H1 (cell line): ENCODE results near the gene PM20D1. TPM values are rescaled to one million over a fixed set of nuclear protein-coding genes. Genes with fewer than 3 reads are reported as not detected.

Experiments
- CTCF ChIA-PET: fragments of 300-600 bp; sonication (Branson Sonifier 250); formaldehyde crosslinking; loops from one replicate; lab custom pipeline; 2021; ENCODE audit not compliant: partially characterized antibody; lab: Charles Lee
- POLR2A ChIA-PET: fragments of 300-600 bp; sonication (Branson Sonifier 250); formaldehyde crosslinking; loops from one replicate; lab custom pipeline; 2021; ENCODE audit warnings: inconsistent platforms; ENCODE audit not compliant: partially characterized antibody; lab: Charles Lee
- DNase-seq, 2 experiments: peaks; one replicate each; pipeline versions ENCODE4 v3.0.0 to v3.0.0-alpha.2; 2010 to 2022; ENCODE audit warnings: low spot score in 2 of 2, low read depth in 1 of 2, mixed read lengths in 1 of 2
- FAIRE-seq: peaks from 2 replicates; lab custom pipeline; 2011; peaks lifted over from hg19 to GRCh38; lab: Jason Lieb, UNC
- H2AFZ ChIP-seq: 2 replicates; pipeline ENCODE4 v1.8.1; 2012; ENCODE audit warnings: low read length, inconsistent platforms
- H2AK5ac ChIP-seq: 2 replicates; pipeline ENCODE4 v1.6.1; 2013; ENCODE audit warnings: low read depth, low read length
- H2BK120ac ChIP-seq: replicated peaks from 2 replicates; pipeline ENCODE3; 2013; ENCODE audit warnings: low read depth, low read length, inconsistent platforms
- H2BK12ac ChIP-seq: 2 replicates; pipeline ENCODE4 v1.6.1; 2013; ENCODE audit warnings: low read depth, low read length
- H2BK15ac ChIP-seq: 2 replicates; pipeline ENCODE4 v1.6.1; 2013; ENCODE audit warnings: low read length
- H2BK20ac ChIP-seq: 2 replicates; pipeline ENCODE4 v1.6.1; 2013; ENCODE audit warnings: low read length
- H2BK5ac ChIP-seq: 2 replicates; pipeline ENCODE4 v1.6.1; 2013; ENCODE audit warnings: low read depth, low read length
- H3K14ac ChIP-seq: 2 replicates; pipeline ENCODE4 v1.6.1; 2013; ENCODE audit warnings: inconsistent platforms; ENCODE audit not compliant: insufficient read length
- H3K18ac ChIP-seq: 2 replicates; pipeline ENCODE4 v1.6.1; 2013; ENCODE audit warnings: low read length; ENCODE audit errors: extremely low read depth
- H3K23ac ChIP-seq: 2 replicates; pipeline ENCODE4 v1.6.1; 2013; ENCODE audit warnings: inconsistent platforms; ENCODE audit not compliant: insufficient read length
- H3K23me2 ChIP-seq: 2 replicates; pipeline ENCODE4 v1.6.1; 2013; ENCODE audit warnings: low read depth, low read length
- H3K27ac ChIP-seq: 2 replicates; pipeline ENCODE4 v1.6.1; 2011; ENCODE audit warnings: low read depth, low read length, inconsistent platforms
- H3K27me3 ChIP-seq, 4 experiments: replicated peaks in 1 of 4; 1 replicate in 1 of 4; 2 replicates in 3 of 4; pipeline versions ENCODE4 v1.6.1 to v1.8.1; 2011 to 2013; ENCODE audit warnings: low read length in 3 of 4, mild to moderate bottlenecking in 3 of 4, inconsistent platforms in 2 of 4, mixed read lengths in 2 of 4, moderate library complexity in 1 of 4; ENCODE audit not compliant: control insufficient read depth in 3 of 4, insufficient read depth in 3 of 4; ENCODE audit errors: extremely low read depth in 1 of 4
- H3K36me3 ChIP-seq, 4 experiments: 2 replicates each; pipeline versions ENCODE4 v1.6.1 to v1.8.1; 2011 to 2013; ENCODE audit warnings: mild to moderate bottlenecking in 4 of 4, low read length in 3 of 4, moderate library complexity in 2 of 4, control low read depth in 1 of 4, inconsistent platforms in 1 of 4; ENCODE audit not compliant: insufficient read depth in 4 of 4, control insufficient read depth in 2 of 4
- H3K4ac ChIP-seq: replicated peaks from 2 replicates; pipeline ENCODE3; 2013; ENCODE audit warnings: low read length, low read depth, mixed read lengths, inconsistent platforms; ENCODE audit not compliant: insufficient read length
- H3K4me1 ChIP-seq, 4 experiments: replicated peaks in 1 of 4; 1 replicate in 1 of 4; 2 replicates in 3 of 4; pipeline versions ENCODE4 v1.6.1 to v1.8.1; 2011 to 2013; ENCODE audit warnings: low read length in 3 of 4, inconsistent platforms in 2 of 4, mixed read lengths in 1 of 4; ENCODE audit not compliant: insufficient read depth in 4 of 4, control insufficient read depth in 3 of 4
- H3K4me2 ChIP-seq, 2 experiments: 2 replicates each; pipeline versions ENCODE4 v1.6.1 to v1.8.1; 2011 to 2013; ENCODE audit warnings: low read depth in 2 of 2, low read length in 2 of 2, control low read depth in 1 of 2, inconsistent platforms in 1 of 2, mild to moderate bottlenecking in 1 of 2; ENCODE audit not compliant: insufficient read depth in 1 of 2
- H3K4me3 ChIP-seq, 4 experiments: fragments of 200-600, 300-600 bp in 1 of 4; sonication (generic), shearing (Covaris generic), sonication (Bioruptor Twin) in 1 of 4; 2 replicates each; pipeline versions ENCODE4 v1.5.1 to v1.8.1; 2011 to 2016; ENCODE audit warnings: low read length in 4 of 4, low read depth in 3 of 4, control low read depth in 2 of 4, inconsistent platforms in 2 of 4, mild to moderate bottlenecking in 2 of 4, mixed read lengths in 1 of 4, moderate library complexity in 1 of 4; ENCODE audit not compliant: insufficient read depth in 2 of 4; ENCODE audit errors: extremely low read depth in 1 of 4
- H3K56ac ChIP-seq: replicated peaks from 2 replicates; pipeline ENCODE3; 2013; ENCODE audit warnings: low read depth, mild to moderate bottlenecking, mixed read lengths, low read length, inconsistent platforms; ENCODE audit not compliant: insufficient read length
- H3K79me1 ChIP-seq: 2 replicates; pipeline ENCODE4 v1.6.1; 2013; ENCODE audit warnings: low read depth, low read length, control low read depth
- H3K79me2 ChIP-seq, 2 experiments: 2 replicates each; pipeline versions ENCODE4 v1.6.1 to v1.8.1; 2012 to 2013; ENCODE audit warnings: low read length in 2 of 2, mild to moderate bottlenecking in 2 of 2, inconsistent platforms in 1 of 2; ENCODE audit not compliant: insufficient read depth in 2 of 2, control insufficient read depth in 1 of 2
- H3K9ac ChIP-seq, 4 experiments: replicated peaks in 1 of 4; 1 replicate in 1 of 4; 2 replicates in 3 of 4; pipeline versions ENCODE4 v1.6.1 to v1.8.1; 2011 to 2013; ENCODE audit warnings: low read depth in 3 of 4, low read length in 3 of 4, control low read depth in 2 of 4, mild to moderate bottlenecking in 2 of 4, moderate library complexity in 2 of 4, inconsistent platforms in 1 of 4; ENCODE audit errors: extremely low read depth in 1 of 4
- H3K9me3 ChIP-seq, 2 experiments: 2 replicates each; pipeline versions ENCODE4 v1.6.1 to v1.8.1; 2012 to 2013; ENCODE audit warnings: mild to moderate bottlenecking in 2 of 2, moderate library complexity in 2 of 2, control low read depth in 1 of 2, inconsistent platforms in 1 of 2, low read depth in 1 of 2, low read length in 1 of 2, mixed read lengths in 1 of 2; ENCODE audit not compliant: insufficient read depth in 2 of 2
- H4K20me1 ChIP-seq, 2 experiments: replicated peaks in 1 of 2; 2 replicates each; pipeline versions ENCODE3 to v1.8.1; 2011 to 2013; ENCODE audit warnings: inconsistent platforms in 2 of 2, low read length in 2 of 2, mild to moderate bottlenecking in 1 of 2; ENCODE audit not compliant: insufficient read depth in 2 of 2, control insufficient read depth in 1 of 2
- H4K5ac ChIP-seq: 2 replicates; pipeline ENCODE4 v1.6.1; 2013; ENCODE audit warnings: low read length, low read depth, mixed read lengths, inconsistent platforms; ENCODE audit not compliant: insufficient read length
- H4K8ac ChIP-seq: 2 replicates; pipeline ENCODE4 v1.8.0; 2013; ENCODE audit warnings: mild to moderate bottlenecking, moderate library complexity, low read length, inconsistent platforms; ENCODE audit not compliant: insufficient read depth; ENCODE audit errors: extremely low read depth
- H4K91ac ChIP-seq: replicated peaks from 2 replicates; pipeline ENCODE3; 2013; ENCODE audit warnings: low read length, mixed read lengths, inconsistent platforms; ENCODE audit not compliant: insufficient read length
- MAFK ChIP-seq: IDR thresholded peaks from 2 replicates; pipeline ENCODE4 v1.6.1; 2012; ENCODE audit warnings: low read depth, mild to moderate bottlenecking, improper control_type of control experiment, low read length
- POLR2AphosphoS5 ChIP-seq: IDR thresholded peaks from 2 replicates; pipeline ENCODE4 v1.6.1; 2011; ENCODE audit warnings: low read depth, low read length
- SRF ChIP-seq: IDR thresholded peaks from 2 replicates; pipeline ENCODE4 v1.6.1; 2011; ENCODE audit warnings: mild to moderate bottlenecking, low read depth, low read length, moderate library complexity
- WGBS, 2 experiments: shearing (Covaris generic) in 1 of 2; methylation state at CpG; one replicate each; pipeline versions ENCODE4 v1.1.6 to v1.1.7; 2013 to 2015; ENCODE audit warnings: low lambda C conversion rate in 2 of 2, mixed read lengths in 2 of 2, inconsistent platforms in 1 of 2, low coverage in 1 of 2, missing lambda C conversion rate in 1 of 2; ENCODE audit not compliant: insufficient replicate concordance in 2 of 2, insufficient coverage in 1 of 2, insufficient read length in 1 of 2; ENCODE audit errors: extremely low coverage in 1 of 2, missing lambda C conversion rate in 1 of 2; 5-methylcytosine and 5-hydroxymethylcytosine counted together
- polyA plus RNA-seq, 7 experiments: library from polyadenylated mRNA; depleted of rRNA in 3 of 7; stranded (reverse) in 5 of 7; unstranded in 2 of 7; fragments of >200 nt in 5 of 7; fragments of 200-250 nt in 2 of 7; gene quantifications; 1 replicate in 5 of 7; 2 replicates in 1 of 7; 4 replicates in 1 of 7; pipeline versions ENCODE4 v1.2.1 to v1.2.3, GENCODE V29; 2011 to 2013; ENCODE audit warnings: missing spikeins in 2 of 7, mixed read lengths in 2 of 7
- total RNA-seq: library from RNA; stranded (reverse); fragmentation: NEBNext Ultra II Directional; extraction: Animal tissue kit (Norgen Biotek cat#: 25700); gene quantifications from 2 replicates; pipeline ENCODE4 v1.2.1, GENCODE V29; 2021

PM20D1 gene
- total and polyA plus RNA-seq, 2 of the 8 experiments (the other 6 are each of a cell fraction or from before 2014, with no cell fraction given), result 0.05 TPM; not detected in 1

GRCh38 chr1:205817988-205818387 lies 31.9 kb downstream of the PM20D1 start:
- Histone ChIP-seq H3K9me3 (no peaks in the 10 kb centered on the region), H3K18ac (no peak overlapping the region), H4K8ac (no peak overlapping the region), H3K4me2 (no peak overlapping the region), H3K14ac (no peak overlapping the region), H3K9ac (no peak overlapping the region), H2AK5ac (no peak overlapping the region), H3K56ac (no peak overlapping the region), H2BK12ac (no peak overlapping the region), H2BK20ac (no peak overlapping the region), H4K5ac (no peak overlapping the region), H3K4ac (no peak overlapping the region), H2BK15ac (no peak overlapping the region), H3K23ac (no peak overlapping the region), H3K27me3 (peaks cover 0 to 3% (median 0%) of the 10 kb centered on the region in 4 experiments; a peak in 2 of 7 replicates), H4K91ac (no peak overlapping the region), H3K4me1 (peaks cover 0 to 7% (median 6%) of the 10 kb centered on the region in 4 experiments; a peak in 4 of 7 replicates), H4K20me1 (no peaks in the 10 kb centered on the region), H3K27ac (no peak overlapping the region), H3K79me2 (no peaks in the 10 kb centered on the region), H3K36me3 (no peaks in the 10 kb centered on the region), H3K23me2 (peaks cover 6% of the 10 kb centered on the region; the same call in 1 of the 2 replicates), H2AFZ (no peak overlapping the region), H2BK120ac (no peak overlapping the region), H3K79me1 (no peaks in the 10 kb centered on the region; the same call in 1 of the 2 replicates), H2BK5ac (no peak overlapping the region), H3K4me3 (no peak overlapping the region)
- DNase-seq (no peak), FAIRE-seq (no peak)
- POLR2A ChIA-PET, result interaction anchor here (1.0 to 5.0 kb wide), 2 partner anchors 9 to 25 kb away, joined by 3 to 21 read pairs; no protein-coding TSS in a partner anchor
- 81% methylated on average over 3 of the region's 3 CpGs; no CpG with 5 or more reads in 1 of the 2 experiments for WGBS, 2 experiments
- CTCF ChIA-PET, result interaction anchor here (0.8 to 5.0 kb wide), 4 partner anchors 9 to 159 kb away, joined by 3 to 20 read pairs (median 6); no protein-coding TSS in a partner anchor
- TF ChIP-seq MAFK (no peak), SRF (peak; percentile 60), POLR2AphosphoS5 (no peak)
